Hepatocyte (in vitro differentiated cells): ENCODE results near the gene MAP3K5.

Experiments
- EZH2 ChIP-seq: fragments of 200-600 bp; sonication (generic); IDR thresholded peaks from 2 replicates; pipeline ENCODE4 v1.6.1; 2016; ENCODE audit warnings: antibody characterized with exemption, mild to moderate bottlenecking, borderline replicate concordance
- TF ChIP-seq, protein P1 (sequence below): fragments of 200-600 bp; sonication (generic); IDR thresholded peaks from 2 replicates; pipeline ENCODE4 v1.5.1; 2016; ENCODE audit warnings: antibody characterized with exemption, mild to moderate bottlenecking; ENCODE audit not compliant: poor library complexity

DNA sequence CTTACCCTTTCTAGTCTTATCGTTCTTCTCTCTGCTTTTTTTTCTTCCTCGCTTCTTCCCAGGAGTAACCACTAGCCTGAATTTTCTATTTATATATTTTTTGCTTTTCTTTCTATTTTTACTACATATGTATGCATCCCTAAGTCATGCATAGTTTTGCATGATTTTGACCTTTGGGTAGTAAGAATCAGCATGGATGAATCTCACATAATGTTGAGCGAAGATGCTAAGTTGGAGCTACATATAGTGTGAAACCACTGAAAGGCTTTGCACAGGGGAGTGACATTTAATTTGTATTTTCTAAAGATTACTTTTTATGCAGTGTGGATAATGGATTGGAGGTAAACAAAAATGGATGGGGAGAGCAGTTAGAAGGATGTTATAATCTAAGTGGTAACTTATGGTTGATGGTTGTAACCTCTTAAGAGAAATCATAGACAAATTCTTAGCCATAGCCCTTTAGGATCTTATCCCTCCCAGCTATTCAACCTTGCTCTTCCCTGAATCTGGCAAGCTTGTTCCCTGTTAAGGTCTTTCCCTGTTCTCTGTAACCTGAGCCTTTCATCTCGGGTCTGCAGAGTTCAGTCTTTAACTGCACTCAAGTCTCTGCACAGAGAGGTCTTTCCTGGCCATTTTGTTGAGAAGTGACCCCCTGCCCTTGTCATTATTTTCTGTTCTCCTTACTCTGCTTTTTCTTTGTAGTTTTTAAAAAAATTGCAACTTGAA lies 48.2 kb upstream of the MAP3K5 start:
- TF ChIP-seq, protein P1, sequence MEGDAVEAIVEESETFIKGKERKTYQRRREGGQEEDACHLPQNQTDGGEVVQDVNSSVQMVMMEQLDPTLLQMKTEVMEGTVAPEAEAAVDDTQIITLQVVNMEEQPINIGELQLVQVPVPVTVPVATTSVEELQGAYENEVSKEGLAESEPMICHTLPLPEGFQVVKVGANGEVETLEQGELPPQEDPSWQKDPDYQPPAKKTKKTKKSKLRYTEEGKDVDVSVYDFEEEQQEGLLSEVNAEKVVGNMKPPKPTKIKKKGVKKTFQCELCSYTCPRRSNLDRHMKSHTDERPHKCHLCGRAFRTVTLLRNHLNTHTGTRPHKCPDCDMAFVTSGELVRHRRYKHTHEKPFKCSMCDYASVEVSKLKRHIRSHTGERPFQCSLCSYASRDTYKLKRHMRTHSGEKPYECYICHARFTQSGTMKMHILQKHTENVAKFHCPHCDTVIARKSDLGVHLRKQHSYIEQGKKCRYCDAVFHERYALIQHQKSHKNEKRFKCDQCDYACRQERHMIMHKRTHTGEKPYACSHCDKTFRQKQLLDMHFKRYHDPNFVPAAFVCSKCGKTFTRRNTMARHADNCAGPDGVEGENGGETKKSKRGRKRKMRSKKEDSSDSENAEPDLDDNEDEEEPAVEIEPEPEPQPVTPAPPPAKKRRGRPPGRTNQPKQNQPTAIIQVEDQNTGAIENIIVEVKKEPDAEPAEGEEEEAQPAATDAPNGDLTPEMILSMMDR, result no peak
- TF ChIP-seq EZH2, result no peak
